Neural crest cell (in vitro differentiated cells): ENCODE data around the gene BPHL. TPM values are rescaled to one million over a fixed set of nuclear protein-coding genes. Genes with fewer than 3 reads are reported as not detected.
"Not testable (repeated sequence)": the region's sequence is repeated elsewhere in the genome, so short reads cannot be mapped to it uniquely, and the experiment has no call there.

Source experiments
- DNase-seq: peaks from one replicate; pipeline ENCODE4 v3.0.0; 2021; ENCODE audit warnings: low read depth, mixed read lengths, low spot score
- H3K27ac Mint-ChIP-seq: one replicate; pipeline ENCODE4 v1.8.0; 2021; ENCODE audit warnings: mild to moderate bottlenecking, mixed read lengths; ENCODE audit not compliant: unreplicated experiment
- H3K27me3 Mint-ChIP-seq: 2 replicates; pipeline ENCODE4 v1.8.0; 2021; ENCODE audit warnings: low read depth, mild to moderate bottlenecking, mixed read lengths
- H3K36me3 Mint-ChIP-seq: 2 replicates; pipeline ENCODE4 v1.8.0; 2021; ENCODE audit warnings: low read depth, mild to moderate bottlenecking, mixed read lengths
- H3K4me1 Mint-ChIP-seq: 2 replicates; pipeline ENCODE4 v1.8.0; 2021; ENCODE audit warnings: mixed read lengths
- H3K4me3 Mint-ChIP-seq: one replicate; pipeline ENCODE4 v1.8.0; 2021; ENCODE audit warnings: mild to moderate bottlenecking, mixed read lengths
- H3K9me3 Mint-ChIP-seq: 2 replicates; pipeline ENCODE4 v1.8.0; 2021; ENCODE audit warnings: mixed read lengths
- CTCF ChIP-seq: fragments of 200-600 bp; sonication (generic); conservative IDR thresholded peaks from 2 replicates; pipeline ENCODE4 v1.5.0; 2021; ENCODE audit warnings: antibody characterized with exemption, mild to moderate bottlenecking
- total RNA-seq: library from RNA; stranded (reverse); gene quantifications from 2 replicates; pipeline ENCODE4 v1.2.1, GENCODE V29; 2021

BPHL gene
- total RNA-seq, 1 donor from 2014 or later = 45.7 TPM

- no peak for DNase-seq
- no peak for TF ChIP-seq CTCF
- Mint-ChIP-seq H3K4me1 (peaks cover 37% of the 10 kb centered on the region), H3K9me3 (peaks cover 4% of the 10 kb centered on the region), H3K27ac (no peak overlapping the region), H3K4me3 (no peak overlapping the region), H3K36me3 (no peaks in the 10 kb centered on the region), H3K27me3 (no peaks in the 10 kb centered on the region)
Observed at GRCh38 chr6:3186974-3187382, 68.5 kb downstream of the BPHL start.

- no peak for DNase-seq
- H3K27ac Mint-ChIP-seq = no peak overlapping the region
- H3K4me3 Mint-ChIP-seq = no peak overlapping the region
- TF ChIP-seq CTCF = no peak
- H3K9me3 Mint-ChIP-seq = peaks cover 4% of the 10 kb centered on the region
- no peaks in the 10 kb centered on the region for H3K36me3 Mint-ChIP-seq
- H3K4me1 Mint-ChIP-seq = peaks cover 38% of the 10 kb centered on the region
- H3K27me3 Mint-ChIP-seq = no peaks in the 10 kb centered on the region
Observed at GRCh38 chr6:3188262-3188661, 69.8 kb downstream of the BPHL start.

- H3K4me1 Mint-ChIP-seq = peaks cover 40% of the 10 kb centered on the region
Observed at GRCh38 chr6:3189192-3189591, 70.7 kb downstream of the BPHL start.

GRCh38 chr6:3190056-3190455, 71.5 kb downstream of the BPHL start:
- no peak for TF ChIP-seq CTCF
- Mint-ChIP-seq H3K27ac (no peak overlapping the region), H3K27me3 (no peaks in the 10 kb centered on the region), H3K4me1 (peaks cover 40% of the 10 kb centered on the region), H3K4me3 (no peak overlapping the region), H3K36me3 (no peaks in the 10 kb centered on the region), H3K9me3 (peaks cover 4% of the 10 kb centered on the region)
- DNase-seq = no peak

More at GRCh38 chr6:3189192-3189591, 70.7 kb downstream of the BPHL start:
- H3K27me3 Mint-ChIP-seq, DNase-seq, H3K9me3 Mint-ChIP-seq, H3K27ac Mint-ChIP-seq, H3K4me3 Mint-ChIP-seq, H3K36me3 Mint-ChIP-seq: not testable (repeated sequence)

GRCh38 chr6:3190779-3191178, 72.3 kb downstream of the BPHL start:
- Mint-ChIP-seq H3K4me1 (peaks cover 40% of the 10 kb centered on the region), H3K36me3 (no peaks in the 10 kb centered on the region), H3K4me3 (no peak overlapping the region), H3K9me3 (peaks cover 4% of the 10 kb centered on the region), H3K27me3 (no peaks in the 10 kb centered on the region), H3K27ac (no peak overlapping the region)
- no peak for DNase-seq
- no peak for TF ChIP-seq CTCF

GRCh38 chr6:3193102-3193849, 74.8 kb downstream of the BPHL start:
- H3K9me3 Mint-ChIP-seq = peaks cover 2% of the 10 kb centered on the region
- peak; percentile 45 for DNase-seq
- H3K4me1 Mint-ChIP-seq = peaks cover 32% of the 10 kb centered on the region
- H3K4me3 Mint-ChIP-seq = peak overlapping the region; percentile 77
- TF ChIP-seq CTCF = no peak
- H3K36me3 Mint-ChIP-seq = no peaks in the 10 kb centered on the region
- peak overlapping the region; percentile 79 for H3K27ac Mint-ChIP-seq
- no peaks in the 10 kb centered on the region for H3K27me3 Mint-ChIP-seq
